Amniotic stem cell (primary cell): Measurements from ENCODE around the gene SUZ12.
"Not testable (repeated sequence)": the region's sequence is repeated elsewhere in the genome, so short reads cannot be mapped to it uniquely, and the experiment has no call there.

ENCODE experiments used
- DNase-seq: peaks from one replicate; lab custom pipeline; 2025; lab: John Stamatoyannopoulos, UW

The SUZ12 gene

GRCh38 chr17:31951953-31952352, 15.1 kb downstream of the SUZ12 start:
- not testable (repeated sequence) for DNase-seq

GRCh38 chr17:31964131-31964530, 27.3 kb downstream of the SUZ12 start:
- not testable (repeated sequence) for DNase-seq

GRCh38 chr17:31967648-31968047, 30.8 kb downstream of the SUZ12 start:
- DNase-seq: no peak

GRCh38 chr17:31970416-31970815, 33.6 kb downstream of the SUZ12 start:
- DNase-seq: not testable (repeated sequence)

- DNase-seq: not testable (repeated sequence)
Observed at GRCh38 chr17:31974269-31975071, 37.7 kb downstream of the SUZ12 start.

GRCh38 chr17:31975391-31975790, 38.6 kb downstream of the SUZ12 start:
- DNase-seq: not testable (repeated sequence)

- not testable (repeated sequence) for DNase-seq
Observed at GRCh38 chr17:31991821-31992220, 55.0 kb downstream of the SUZ12 start.

- no peak for DNase-seq
Observed at GRCh38 chr17:31997005-31997404, 60.2 kb downstream of the SUZ12 start.

GRCh38 chr17:32006957-32007462, 70.2 kb downstream of the SUZ12 start, which contains the start of gene LRRC37B:
LRRC37B (plus strand) TSS chr17:32007383; CDS start chr17:32021393, 14,010 bp downstream.
- DNase-seq: peak; percentile 34

- DNase-seq: peak; percentile 34
Observed at GRCh38 chr17:32007463-32008298, 70.9 kb downstream of the SUZ12 start.

- no peak for DNase-seq
Observed at GRCh38 chr17:32009262-32009542, 72.4 kb downstream of the SUZ12 start.

GRCh38 chr17:32010114-32010513, 73.3 kb downstream of the SUZ12 start:
- DNase-seq: no peak

GRCh38 chr17:32015245-32016013, 78.6 kb downstream of the SUZ12 start:
- DNase-seq: no peak

- no peak for DNase-seq
Observed at GRCh38 chr17:32016231-32016630, 79.4 kb downstream of the SUZ12 start.

- no peak for DNase-seq
Observed at GRCh38 chr17:32019228-32019627, 82.4 kb downstream of the SUZ12 start.

- DNase-seq: no peak
Observed at GRCh38 chr17:32020943-32021614, 84.3 kb downstream of the SUZ12 start.

- DNase-seq: no peak
Observed at GRCh38 chr17:32021615-32021955, 84.8 kb downstream of the SUZ12 start.

- not testable (repeated sequence) for DNase-seq
Observed at GRCh38 chr17:32022554-32022953, 85.7 kb downstream of the SUZ12 start.

- not testable (repeated sequence) for DNase-seq
Observed at GRCh38 chr17:32027271-32027670, 90.5 kb downstream of the SUZ12 start.

GRCh38 chr17:32033223-32033622, 96.4 kb downstream of the SUZ12 start:
- DNase-seq: no peak

GRCh38 chr17:32033812-32034211, 97.0 kb downstream of the SUZ12 start:
- DNase-seq: not testable (repeated sequence)

- DNase-seq: not testable (repeated sequence)
Observed at GRCh38 chr17:32040246-32040645, 103.4 kb downstream of the SUZ12 start.
